Uterus (tissue), 2 donors: Measurements from ENCODE around the gene MDK.

ENCODE experiments used
- POLR2A ChIP-seq, 2 donors: fragments of 450-650 bp; IDR thresholded peaks; one replicate each; pipeline ENCODE4 v1.6.1; 2016; ENCODE audit warnings: antibody characterized with exemption in 2 of 2, mild to moderate bottlenecking in 1 of 2, moderate library complexity in 1 of 2
- TF ChIP-seq, protein P1 (sequence below), 4 experiments: fragments of 200-600 bp in 2 of 4; fragments of 450-650 bp in 2 of 4; sonication (generic) in 2 of 4; IDR thresholded peaks; one replicate each; pipeline ENCODE4 v1.5.1; 2016 to 2019; ENCODE audit warnings: antibody characterized with exemption in 4 of 4, mild to moderate bottlenecking in 2 of 4, moderate library complexity in 1 of 4

- TF ChIP-seq POLR2A (IDR thresholded peaks at IDR 0.05) = no peak
- TF ChIP-seq, protein P1, sequence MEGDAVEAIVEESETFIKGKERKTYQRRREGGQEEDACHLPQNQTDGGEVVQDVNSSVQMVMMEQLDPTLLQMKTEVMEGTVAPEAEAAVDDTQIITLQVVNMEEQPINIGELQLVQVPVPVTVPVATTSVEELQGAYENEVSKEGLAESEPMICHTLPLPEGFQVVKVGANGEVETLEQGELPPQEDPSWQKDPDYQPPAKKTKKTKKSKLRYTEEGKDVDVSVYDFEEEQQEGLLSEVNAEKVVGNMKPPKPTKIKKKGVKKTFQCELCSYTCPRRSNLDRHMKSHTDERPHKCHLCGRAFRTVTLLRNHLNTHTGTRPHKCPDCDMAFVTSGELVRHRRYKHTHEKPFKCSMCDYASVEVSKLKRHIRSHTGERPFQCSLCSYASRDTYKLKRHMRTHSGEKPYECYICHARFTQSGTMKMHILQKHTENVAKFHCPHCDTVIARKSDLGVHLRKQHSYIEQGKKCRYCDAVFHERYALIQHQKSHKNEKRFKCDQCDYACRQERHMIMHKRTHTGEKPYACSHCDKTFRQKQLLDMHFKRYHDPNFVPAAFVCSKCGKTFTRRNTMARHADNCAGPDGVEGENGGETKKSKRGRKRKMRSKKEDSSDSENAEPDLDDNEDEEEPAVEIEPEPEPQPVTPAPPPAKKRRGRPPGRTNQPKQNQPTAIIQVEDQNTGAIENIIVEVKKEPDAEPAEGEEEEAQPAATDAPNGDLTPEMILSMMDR (IDR thresholded peaks at IDR 0.05) = no peak
Measured at GRCh38 chr11:46366661-46367161, 14.8 kb upstream of the MDK start.
